Activated CD4-positive, alpha-beta T cell treated with anti-CD3 and anti-CD28 coated beads, Interleukin-2, amount 50 U/mL, for 1 hour (primary cell): ENCODE measurements around the gene SLC40A1.

Source experiments
- DNase-seq: peaks from one replicate; pipeline ENCODE4 v3.0.0-alpha.2; 2020

The SLC40A1 gene

DNA sequence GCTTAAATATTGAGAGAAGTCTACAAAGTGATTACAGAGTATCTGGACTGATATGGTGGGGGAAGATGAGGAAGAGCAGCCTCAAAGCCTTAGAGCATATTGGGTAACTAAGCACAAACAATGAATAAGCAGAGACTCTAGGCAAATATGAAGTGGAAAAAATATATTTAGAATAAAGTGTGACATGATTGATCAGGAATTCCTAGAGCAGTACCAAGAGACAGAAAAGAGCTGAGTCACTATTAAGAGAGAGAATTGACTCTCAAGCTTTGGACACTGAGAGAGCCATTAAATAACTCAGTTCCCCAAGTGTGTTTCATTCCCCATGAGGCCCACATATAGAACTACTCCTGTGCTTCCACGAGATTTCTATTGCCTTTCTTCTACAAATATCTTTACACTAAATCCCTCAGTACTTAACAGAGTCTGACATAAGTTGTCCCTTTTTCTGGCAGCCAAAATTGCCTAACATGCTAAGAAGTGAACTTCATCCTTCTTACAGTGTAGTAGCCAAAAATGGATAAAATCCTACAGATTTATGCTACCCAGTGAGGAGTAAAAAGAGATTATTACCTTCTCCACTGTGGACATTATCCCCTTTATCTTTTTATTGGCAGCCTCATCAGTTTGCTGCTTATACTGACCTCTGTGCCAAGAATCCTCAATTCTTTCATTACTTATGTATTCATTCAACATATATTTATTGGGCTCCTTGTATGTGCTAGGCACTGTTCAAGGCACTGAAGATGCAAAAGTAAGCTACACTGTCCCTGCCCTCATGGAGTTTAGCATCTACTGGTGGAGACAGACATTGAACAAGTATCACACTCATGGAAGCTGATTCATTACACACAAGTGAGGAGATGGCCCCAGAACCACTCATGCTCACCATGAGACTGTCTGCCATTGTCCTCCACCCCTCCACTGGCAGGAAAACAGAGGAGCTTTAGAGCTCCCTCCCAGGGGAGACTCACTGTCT, 45.4 kb downstream of the SLC40A1 start:
- DNase-seq = no peak

DNA sequence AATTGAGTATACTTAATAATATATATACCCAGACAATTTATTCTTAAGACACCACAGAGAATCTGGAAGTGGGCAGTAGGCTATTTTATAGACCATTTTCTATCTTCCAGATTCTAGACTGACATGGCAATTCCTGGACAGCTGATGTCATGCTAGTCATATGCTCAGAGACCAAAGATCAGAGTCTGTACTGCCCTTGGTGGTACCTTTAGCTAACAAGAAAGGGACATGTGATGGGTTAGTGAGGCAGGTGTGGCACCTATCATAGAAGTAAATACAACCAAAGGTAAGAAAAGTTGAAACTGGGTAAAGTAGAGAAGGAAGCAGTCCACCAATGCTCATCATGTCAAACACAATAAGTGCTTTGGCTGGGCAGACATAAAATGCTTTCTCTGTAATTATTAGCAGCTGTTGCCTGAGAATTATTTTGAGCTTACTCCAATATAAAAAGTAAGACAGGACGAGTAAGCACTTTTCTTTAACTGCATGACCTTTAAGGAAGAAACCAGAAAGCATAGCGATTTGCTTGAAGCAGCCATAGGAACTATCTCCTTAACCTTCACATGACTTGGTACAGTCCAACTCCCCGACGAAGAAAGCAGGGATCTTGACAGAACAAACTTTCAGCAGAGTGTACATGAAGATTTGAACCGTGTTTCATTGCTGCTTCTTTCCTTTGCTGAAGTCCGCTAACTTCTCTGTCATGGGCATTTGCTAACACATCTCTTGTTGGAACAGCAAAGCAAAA, 47.1 kb downstream of the SLC40A1 start:
- no peak for DNase-seq

DNA sequence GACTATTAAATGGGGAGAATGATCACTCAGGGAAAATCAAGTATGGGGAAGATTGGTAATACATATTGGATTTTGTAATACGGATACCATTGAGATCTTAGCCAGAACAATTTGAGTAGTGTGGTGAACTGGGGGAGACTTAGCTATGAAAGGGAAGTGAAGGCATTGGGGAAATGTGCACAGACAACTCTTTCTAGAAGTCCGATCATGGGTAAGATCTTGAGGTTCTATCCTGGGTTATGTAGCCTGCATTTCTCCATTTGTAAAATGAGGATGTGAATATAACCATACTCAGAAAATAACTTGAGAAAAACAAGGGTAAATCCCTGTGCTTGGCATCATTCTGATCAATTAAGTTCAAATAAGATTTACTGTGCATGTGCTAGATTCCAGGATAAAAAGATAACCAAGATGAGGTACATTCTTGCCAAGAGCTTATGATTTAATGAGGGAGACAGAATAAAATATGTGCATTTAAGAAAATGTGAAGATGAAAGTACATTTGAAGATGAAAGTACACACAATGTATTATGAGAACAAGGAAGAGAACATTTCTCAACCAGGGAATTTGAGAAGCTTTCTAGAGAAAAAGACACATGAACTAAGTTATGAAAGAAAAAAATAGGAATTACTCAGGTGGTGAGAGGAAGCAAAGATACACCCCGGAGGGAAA, 49.5 kb downstream of the SLC40A1 start:
- DNase-seq = no peak

DNA sequence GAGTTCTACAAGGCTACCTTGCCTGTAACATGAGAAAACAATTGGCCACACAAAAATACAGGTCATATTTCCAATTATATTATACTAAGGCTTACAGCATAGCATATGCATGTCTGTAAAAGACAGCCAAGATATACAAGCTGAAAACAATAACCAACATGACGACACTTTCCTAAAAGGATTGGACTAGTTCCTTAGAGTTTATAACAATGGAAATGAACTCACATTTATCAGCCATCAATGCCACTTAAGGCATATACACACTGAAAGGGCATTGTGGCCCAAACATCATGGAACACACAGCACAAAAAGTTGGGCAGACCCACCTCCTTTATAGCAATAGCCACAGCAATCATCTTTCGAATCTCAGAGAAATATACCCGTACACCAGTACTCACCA, 52.0 kb downstream of the SLC40A1 start:
- DNase-seq = no peak

DNA sequence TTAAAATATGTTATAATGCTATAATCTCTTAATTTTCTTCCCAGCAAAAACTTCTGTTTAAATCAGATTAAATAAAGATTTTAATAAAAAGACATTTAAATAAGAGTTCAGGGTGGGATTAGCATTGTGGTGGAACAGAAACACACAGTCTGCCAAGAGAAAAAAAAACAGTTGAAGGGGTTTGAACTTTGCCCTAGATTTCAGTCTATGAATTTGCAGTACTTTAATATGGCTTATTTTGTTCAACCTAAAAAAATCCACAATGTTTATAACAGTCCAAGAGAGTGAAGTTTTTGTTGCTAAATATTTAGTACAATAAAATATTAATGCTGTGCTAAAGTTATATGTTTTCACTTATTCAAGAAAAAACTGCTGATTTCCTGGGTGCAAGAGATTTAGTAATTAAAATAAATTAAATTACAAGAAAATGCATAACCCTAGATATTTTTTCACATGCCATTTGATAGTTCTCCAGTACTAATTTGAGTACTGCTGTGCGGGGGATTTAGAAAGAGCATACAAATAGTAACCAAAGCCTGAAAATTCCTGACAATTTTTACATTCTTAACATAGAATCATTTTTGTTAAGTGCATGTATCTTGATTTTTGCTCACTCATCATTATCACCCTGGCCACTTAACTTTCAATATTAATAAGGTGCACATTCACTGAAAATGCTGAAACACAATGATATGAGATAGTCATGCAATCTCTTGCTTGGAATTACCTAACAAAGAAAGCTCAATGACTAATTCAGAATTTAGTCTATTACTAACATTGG, 52.6 kb downstream of the SLC40A1 start:
- DNase-seq = no peak

DNA sequence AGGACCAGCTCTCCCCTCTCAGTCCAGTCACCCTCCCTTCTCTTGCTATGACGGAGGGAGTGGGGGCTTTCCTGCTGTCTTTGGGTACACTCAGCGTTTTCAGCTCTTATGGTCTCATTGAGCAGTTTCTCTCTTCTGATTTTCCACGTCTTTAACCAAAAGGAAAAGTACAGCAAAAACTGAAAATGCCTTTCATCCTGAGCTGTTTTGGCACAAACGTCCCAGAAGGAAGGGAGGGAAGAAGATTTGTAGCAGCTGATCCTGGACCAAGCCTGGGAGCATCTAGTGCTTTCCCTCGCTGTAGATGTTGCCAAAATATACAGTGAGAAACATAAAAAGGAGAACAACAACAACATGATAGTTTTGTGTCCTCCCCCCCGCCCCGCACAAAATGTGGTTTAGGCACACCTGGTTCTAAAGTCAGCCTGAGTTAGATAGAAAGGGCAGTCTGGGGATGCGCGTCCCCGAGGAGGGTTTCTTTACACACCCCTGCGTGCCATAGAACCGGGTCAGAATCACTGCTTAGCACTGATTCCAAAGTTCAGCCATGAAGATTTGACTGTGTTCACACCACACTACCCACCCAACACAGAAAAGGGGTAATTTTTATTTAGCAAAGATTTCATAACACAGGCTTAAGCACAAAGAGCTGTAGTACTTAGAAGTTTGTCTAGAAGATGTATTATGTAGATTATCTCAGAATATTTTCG, 53.4 kb downstream of the SLC40A1 start:
- no peak for DNase-seq

DNA sequence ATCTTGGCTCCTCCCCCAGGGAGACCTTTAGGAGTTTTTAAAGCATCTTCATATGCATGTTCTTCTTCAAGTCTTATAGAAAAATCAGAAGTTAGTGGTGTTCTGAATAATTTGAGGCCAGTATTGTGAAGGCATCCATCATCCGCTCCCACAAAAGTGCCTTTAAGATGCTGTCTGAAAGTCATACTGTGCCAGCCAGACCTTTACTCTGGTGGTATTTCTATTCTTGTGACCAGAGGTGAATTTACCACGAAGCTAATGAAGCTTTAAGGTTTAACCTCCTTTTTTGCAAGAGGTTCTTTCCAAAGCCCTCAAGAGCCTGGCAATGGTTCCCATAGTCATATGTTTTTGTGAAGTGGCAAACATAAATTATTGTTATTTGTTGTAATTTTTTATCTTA, 54.3 kb downstream of the SLC40A1 start:
- DNase-seq = no peak

DNA sequence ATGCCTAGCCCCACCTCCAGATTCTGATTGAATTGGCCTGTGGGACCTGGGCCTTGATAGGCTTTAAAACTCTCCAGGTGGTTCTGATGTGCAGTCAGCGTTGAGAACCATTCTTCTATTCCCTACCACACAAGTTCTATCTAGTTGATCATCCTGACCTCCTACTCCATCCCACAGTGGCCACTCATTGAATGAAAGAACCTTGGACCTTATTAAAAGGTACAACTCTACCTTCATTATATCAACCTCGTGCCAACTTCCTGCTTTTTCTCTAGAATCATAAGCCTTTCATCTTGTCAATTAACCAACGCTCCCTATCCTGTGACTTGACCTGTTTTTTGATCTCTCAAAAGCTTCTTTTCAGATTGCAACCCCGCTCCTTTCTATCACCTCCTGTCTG, 55.8 kb downstream of the SLC40A1 start:
- no peak for DNase-seq

DNA sequence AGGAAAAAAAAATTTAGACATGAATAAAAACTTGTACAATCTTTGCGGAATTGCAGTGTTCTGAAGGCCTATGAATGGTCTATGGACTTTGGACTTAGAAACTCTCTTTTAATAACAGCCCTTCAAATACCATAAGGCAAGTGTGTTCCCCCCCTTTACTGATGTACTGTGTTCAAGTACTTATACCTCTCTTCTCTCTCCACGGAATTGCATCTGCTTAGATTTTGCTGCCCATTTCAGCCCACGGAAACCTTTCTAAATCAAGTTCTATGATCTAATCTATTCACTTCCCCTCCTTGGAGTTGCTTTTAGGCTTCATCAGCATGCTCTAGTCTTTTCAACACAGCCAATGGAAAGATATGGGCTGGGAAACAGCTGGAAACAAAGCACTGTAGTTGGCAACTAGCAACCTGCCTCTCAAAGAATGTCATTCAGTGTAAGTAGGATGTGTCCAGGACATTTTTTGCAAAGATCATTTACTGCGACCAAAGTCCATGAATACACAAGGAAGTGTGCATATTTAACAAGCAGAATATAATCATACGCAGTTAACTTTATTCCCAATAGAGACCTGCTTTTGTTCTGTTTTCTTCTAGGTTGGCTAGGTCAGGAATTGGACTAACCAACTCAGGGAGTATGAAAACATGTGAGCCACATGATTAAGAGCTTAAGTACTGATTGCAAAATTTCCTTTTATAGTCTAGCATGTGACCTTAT, 58.0 kb downstream of the SLC40A1 start:
- no peak for DNase-seq

DNA sequence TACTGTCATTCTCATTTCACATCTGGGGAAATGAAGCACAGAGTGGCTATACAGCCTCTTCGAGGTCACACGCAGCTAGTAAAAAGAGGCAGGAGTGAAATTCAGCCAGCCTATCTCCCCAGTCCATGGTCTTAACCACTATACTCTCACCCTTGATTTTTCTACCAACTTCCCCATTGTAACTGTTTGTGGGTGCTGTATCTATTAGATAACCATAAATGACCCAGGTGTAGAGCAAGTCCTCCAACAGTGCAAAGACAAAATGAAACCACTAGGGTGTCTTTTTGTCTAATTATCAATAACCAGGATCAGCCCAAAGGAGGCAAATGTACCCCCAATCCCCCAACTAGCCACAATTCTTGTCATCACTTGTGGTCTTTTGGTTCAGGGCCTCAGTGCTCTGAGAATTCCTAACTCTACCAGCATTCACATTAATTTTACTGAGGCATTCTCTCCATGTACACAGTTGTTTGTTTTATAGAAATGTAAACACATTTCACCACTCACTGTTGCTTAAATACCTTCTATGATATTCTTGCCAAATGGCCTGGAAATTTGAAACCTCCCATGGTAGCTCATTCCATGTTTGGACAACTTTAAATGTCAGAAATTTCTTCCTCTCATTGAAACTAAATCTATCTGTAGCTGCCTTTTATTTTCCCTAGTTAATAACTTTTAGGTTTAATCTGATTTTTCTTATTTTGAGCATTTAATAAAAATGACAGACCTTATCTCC, 58.7 kb downstream of the SLC40A1 start:
- no peak for DNase-seq

DNA sequence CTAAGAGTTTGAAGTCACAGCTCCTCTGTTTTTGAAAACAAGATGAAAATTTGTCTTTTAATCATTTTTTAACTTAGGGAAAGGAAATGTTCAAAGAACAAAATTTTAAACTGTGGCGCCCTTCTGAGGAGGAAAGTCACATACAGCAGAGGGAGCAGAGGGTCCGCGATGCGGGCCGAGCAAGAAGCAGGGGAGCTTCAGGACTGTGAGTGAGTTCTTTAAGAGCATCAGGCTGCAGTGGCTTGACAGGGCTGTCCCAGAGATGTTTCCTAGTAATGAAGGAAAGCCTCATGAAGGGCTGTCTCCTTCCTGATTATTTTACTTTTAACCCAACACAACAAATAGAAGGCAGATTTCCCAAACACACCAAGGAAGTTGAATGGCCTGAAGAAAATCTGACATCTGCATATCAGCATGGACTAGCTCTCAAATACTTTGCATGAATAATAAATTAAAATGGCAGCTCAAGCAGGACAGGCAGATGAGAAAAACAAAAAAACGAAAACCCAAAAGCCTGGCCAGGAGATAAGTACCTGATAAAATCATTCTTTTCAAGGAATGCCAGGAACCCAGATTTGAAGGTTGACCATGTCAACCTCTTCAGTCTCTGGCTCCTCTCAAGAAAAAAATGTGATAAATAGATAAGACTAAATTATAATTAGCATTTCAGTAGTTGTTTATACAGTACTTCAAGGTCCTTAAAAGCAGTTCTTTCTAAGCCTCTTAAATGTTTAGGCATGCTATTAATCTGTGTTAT, 60.8 kb downstream of the SLC40A1 start:
- no peak for DNase-seq

DNA sequence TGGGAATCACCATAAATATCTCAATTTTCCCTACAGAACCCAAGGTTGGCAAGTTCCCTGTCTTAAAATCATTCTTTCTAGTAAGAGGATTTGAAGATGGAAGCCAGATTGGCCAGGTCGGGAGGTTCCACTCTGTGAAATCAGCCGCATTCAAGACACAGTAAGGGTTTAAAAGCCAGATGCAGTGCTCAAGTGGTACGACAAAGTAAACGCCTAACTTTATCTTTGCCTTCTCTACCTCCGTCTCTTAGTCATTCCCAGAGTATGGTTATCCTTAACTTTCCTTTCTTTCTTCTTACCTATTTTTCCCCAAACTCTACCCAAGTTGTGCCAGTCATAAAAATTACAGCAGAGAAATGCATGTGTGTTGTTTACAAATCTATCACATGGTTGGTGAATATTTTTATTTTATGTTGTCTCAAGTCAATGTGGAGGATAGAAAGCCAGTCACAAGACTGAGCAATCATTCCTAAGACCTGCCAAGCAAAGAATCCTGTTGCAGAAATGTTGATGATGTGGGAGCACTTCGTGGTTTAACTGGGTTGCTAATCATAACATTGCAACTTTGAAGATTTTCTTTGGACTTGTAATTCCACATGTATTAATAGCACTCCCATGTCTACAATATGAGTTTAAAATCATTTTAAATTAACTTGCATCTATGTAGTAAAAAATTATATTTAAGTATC, 62.6 kb downstream of the SLC40A1 start:
- no peak for DNase-seq

DNA sequence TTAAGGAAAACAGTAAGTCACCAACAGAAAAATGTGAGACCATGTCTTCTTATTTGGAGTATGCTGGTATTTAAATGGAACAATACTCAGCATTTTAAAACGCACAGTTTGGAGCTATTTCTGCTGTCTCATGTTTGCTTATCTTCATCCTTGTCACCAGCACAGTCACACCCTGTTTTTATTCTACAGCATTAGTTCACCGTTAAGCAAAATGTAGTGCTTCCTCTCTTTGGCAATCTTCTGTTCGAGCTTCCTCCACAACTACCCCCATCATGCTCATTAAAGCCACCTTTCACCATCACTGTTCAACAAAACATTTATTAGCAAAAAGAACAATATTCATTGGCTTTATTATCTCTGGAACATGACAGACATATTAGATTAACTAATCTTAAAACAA, 64.0 kb downstream of the SLC40A1 start:
- no peak for DNase-seq

DNA sequence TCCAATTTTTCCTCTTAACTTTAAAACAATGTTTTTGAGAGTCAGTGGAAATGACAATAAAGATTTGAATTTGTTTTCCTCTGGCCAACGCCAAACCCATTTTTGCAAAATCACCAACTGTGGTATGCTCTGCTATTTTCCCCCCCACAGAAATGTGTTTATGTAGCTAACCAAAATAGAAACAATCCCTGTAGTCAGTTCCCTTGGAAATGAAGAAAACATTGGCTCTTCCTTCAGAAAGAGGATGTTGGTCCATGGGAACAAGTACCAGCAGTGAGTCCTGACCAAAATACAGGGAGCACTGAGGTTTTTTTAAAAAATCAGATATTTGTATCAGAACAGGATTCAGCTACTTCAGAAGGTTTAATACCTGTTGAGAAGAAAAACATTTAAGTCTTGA, 65.3 kb downstream of the SLC40A1 start:
- no peak for DNase-seq

DNA sequence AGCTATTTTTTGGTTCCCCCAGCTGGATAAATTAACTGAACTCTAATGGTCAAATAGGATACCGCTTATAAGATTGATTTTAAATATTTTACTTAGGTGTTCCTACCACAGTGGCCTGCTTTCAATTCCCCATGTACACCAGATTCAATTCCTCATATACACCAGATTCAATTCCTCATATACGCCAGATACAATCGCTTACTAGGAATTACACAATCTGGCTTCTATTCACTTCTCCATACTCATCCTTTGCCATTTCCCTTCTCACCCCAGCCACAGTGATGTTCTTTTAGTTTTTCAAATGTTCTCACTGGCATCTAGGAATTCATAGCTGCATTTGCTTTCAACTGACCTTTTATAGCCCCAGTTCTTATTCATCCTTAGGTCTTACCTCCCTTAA, 66.5 kb downstream of the SLC40A1 start:
- no peak for DNase-seq

DNA sequence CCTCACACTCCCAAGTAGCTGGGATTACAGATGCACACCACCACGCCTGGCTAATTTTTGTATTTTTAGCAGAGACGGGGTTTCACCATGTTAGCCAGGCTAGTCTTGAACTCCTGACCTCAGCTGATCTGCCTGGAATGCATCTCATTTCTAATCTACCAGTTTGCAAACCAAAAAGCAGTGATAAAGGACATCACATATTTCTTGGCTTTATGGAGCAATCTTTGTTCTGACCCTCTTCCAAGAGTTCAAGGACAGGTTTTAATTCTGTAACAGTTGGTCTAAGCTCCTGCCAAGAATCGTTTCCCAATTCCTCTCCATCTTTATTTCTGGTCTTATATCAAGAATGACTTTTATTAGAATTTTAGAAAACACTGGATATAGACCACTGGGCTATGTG, 67.7 kb downstream of the SLC40A1 start:
- DNase-seq = no peak

DNA sequence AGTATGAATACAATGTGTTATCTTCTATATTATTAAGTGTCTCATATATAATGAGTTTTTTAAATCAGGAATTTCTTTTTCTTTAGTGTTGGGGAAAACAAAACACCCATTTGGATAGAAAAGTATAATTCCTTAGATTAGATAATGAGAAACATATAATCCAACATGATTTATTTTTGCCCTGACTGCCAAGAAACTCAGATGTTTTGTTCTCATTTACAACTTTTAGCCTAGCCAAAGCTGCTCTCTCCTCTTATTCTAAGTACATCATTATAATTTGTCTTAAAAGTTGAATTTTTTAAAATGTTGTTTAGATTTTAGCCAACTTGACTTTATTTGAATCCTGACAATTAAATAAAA, 68.6 kb downstream of the SLC40A1 start:
- DNase-seq = no peak

DNA sequence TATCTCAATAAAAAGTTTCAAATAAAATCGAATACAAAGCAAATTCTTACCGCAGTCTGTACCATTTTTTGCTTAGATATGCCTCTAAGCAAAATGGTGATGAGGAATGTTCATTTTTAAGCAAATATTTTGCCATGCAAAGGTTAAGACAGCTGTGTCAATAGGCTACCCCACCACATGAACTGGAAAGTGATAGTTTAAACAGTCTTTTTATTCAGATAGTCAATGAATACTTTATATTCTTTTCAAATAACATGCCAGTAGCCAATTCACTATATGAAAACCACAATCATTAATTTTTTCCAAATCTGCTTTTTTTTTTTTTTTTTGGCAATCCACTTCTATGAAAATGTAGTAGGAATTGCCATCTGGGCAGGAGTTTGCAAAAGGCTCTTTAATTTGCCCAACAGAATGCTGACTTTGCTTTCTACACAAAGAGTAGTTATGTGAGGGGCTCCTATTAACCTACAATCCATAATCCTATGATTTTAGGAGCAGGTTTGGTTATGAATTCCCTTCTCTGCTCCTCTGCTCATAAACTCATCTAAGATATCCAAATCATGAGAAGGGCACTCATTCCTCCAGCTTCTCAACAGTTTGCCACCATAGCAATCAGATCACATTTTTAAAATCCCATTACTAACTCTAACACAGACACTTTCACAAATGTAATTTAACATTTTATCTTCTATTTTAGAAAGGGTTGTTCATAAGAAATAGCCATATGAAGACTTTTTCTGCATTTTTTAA, 69.2 kb downstream of the SLC40A1 start:
- DNase-seq = no peak
